ELR (cell line): Measurements from ENCODE around the gene ZNF175.

ENCODE experiments used
- DNase-seq: peaks from one replicate; pipeline ENCODE4 v3.0.0-alpha.2; 2015; ENCODE audit warnings: low read depth

The ZNF175 gene

GRCh38 chr19:51549533-51550324 lies 21.4 kb upstream of the ZNF175 start:
- no peak for DNase-seq

- DNase-seq = no peak
Measured at GRCh38 chr19:51550848-51551672, 20.0 kb upstream of the ZNF175 start.

- no peak for DNase-seq
Measured at GRCh38 chr19:51551673-51552432, 19.2 kb upstream of the ZNF175 start.

GRCh38 chr19:51552608-51552995 lies 18.5 kb upstream of the ZNF175 start:
- DNase-seq = no peak

- peak; percentile 64 for DNase-seq
Measured at GRCh38 chr19:51552996-51553725, 17.9 kb upstream of the ZNF175 start.

- no peak for DNase-seq
Measured at GRCh38 chr19:51559240-51559639, 11.8 kb upstream of the ZNF175 start.

- no peak for DNase-seq
Measured at GRCh38 chr19:51560339-51560738, 10.7 kb upstream of the ZNF175 start.

- DNase-seq = no peak
Measured at GRCh38 chr19:51564791-51565190, 6.3 kb upstream of the ZNF175 start.

GRCh38 chr19:51565583-51565982 lies 5.5 kb upstream of the ZNF175 start:
- peak; percentile 3 for DNase-seq

- DNase-seq = peak; percentile 52
Measured at GRCh38 chr19:51566489-51567100, 4.5 kb upstream of the ZNF175 start.

- DNase-seq = no peak
Measured at GRCh38 chr19:51567583-51567982, 3.5 kb upstream of the ZNF175 start.

GRCh38 chr19:51568456-51568855 lies 2.6 kb upstream of the ZNF175 start:
- peak; percentile 62 for DNase-seq

- DNase-seq = peak; percentile 28
Measured at GRCh38 chr19:51571599-51571998, 516 bp downstream of the ZNF175 start.

GRCh38 chr19:51572410-51572809 lies 1.3 kb downstream of the ZNF175 start:
- peak; percentile 53 for DNase-seq

GRCh38 chr19:51572908-51573307 lies 1.8 kb downstream of the ZNF175 start:
- DNase-seq = peak; percentile 96

GRCh38 chr19:51573331-51573730 lies 2.2 kb downstream of the ZNF175 start:
- DNase-seq = peak; percentile 70

GRCh38 chr19:51576850-51577249 lies 5.8 kb downstream of the ZNF175 start:
- no peak for DNase-seq

GRCh38 chr19:51586103-51586728 lies 15.1 kb downstream of the ZNF175 start:
- no peak for DNase-seq

- DNase-seq = no peak
Measured at GRCh38 chr19:51586799-51587198, 15.7 kb downstream of the ZNF175 start.

- DNase-seq = no peak
Measured at GRCh38 chr19:51587264-51588191, 16.4 kb downstream of the ZNF175 start.
